Cerebellar nuclear complex (tissue), 1 donor: ENCODE measurements around the gene BBX.

ENCODE experiments used
- DNase-seq, 2 experiments: peaks; one replicate each; lab custom pipeline; 2025; lab: John Stamatoyannopoulos, UW

The BBX gene

DNA sequence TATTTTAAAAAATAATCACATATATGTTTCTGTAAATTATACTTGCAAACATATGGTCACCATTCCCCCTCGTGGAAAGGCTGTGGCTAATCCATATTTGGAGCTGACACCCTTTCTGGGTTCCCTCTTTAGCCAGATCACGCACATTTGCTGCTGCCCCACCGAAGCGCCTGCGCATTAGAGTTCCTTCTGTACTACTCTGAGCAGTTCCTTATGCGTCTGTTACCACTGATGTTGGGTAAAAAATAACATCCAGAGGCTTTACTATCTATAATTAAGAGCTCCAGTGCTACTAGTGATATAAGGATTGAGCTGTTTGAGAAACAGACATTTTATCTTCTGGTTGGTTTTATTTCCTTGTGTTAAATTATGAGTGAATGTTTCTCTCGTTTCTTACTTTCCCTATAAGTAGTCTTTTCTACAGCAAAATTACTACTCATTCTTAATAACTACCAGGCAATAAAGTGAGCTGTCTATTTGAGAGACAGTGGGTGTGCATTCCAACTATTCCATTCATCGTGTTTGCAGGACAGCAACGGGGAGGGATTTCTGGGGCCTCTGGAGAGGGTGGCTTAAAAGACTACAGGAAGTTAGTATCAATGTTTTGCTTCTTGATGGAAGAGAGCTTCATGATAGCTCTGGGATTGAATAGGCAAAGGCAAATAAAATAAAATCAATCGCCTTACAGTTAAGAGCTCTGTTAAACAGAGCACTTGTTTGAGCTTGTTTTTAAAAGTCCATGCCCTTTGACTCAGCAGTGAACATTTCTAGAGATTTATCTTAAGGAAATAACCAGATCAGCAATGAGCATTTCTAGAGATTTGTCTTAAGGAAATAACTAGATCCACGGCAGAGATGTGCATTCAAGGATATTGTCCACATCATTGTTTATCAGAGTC, 322.9 kb downstream of the BBX start:
- DNase-seq, result no peak

DNA sequence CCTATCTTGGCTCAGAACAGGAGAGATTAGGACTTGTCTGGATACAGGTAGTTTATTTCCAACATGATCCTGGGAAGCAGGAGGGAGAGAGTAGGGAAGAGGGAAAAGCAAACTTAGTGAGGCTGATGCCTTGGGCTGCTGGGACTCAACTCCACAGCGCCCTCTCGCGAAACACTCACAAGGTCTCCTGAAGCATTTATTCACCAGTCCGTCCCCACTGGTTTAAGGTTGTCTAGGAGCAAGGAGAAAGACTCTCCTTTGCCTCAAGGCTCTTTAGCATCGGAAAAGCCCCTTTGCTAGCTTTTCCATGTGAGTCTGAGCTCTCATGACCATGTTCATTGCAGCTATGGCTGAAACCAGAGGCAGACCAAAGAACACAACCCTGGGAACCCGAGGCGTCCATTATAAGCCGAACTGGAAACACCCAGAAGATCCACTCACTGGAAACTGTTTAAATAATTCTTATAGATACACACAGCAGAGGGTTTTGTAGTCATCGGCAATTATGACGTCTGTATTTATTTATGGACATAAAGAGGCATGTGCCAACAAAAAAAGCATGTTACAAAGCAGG, 323.6 kb downstream of the BBX start:
- DNase-seq, result no peak

DNA sequence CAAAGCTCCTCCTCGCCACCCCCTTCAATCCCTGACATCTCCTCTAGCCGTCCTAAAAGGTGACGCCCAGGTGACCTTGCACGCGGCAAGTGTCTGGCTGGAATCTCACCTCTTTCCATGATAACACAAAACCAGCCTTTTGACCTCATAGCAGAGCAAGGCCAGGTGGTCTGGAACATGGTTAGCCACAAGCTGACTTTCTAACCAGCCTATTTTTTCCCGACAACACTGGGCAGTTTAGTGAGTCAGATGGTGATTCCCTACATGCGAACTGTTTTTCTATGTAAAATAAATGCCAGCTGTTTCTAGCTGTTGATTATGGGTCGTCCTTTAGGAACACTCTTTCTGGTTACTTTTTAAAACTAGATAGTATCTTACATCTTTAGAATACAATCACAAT, 325.0 kb downstream of the BBX start:
- no peak for DNase-seq

DNA sequence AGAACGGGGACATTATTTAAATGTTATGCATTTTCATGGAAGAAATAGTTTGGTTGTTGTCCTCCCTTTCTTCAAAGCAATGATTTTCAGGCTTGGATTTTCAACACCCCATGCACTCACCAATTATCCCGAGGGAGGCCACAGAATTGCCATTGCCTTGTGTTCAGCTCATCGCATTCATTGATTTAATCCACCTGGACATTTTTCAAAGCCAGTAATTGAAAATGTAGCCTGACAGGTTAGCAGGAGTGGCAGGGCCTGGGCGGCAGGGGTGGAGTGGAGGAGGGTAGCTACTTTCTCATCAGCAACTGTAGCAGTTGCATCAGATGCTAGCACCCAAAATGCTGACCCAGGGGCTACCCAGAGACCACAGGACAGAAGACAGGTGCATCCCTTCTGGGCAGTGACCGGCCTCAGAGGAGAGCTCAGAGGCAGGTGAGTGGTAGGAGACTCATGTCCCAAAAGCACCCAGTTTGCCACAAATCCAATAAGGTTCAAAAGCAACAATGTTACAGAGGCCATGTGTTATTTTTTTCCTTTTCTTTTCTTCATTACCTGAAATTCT, 325.7 kb downstream of the BBX start:
- no peak for DNase-seq

DNA sequence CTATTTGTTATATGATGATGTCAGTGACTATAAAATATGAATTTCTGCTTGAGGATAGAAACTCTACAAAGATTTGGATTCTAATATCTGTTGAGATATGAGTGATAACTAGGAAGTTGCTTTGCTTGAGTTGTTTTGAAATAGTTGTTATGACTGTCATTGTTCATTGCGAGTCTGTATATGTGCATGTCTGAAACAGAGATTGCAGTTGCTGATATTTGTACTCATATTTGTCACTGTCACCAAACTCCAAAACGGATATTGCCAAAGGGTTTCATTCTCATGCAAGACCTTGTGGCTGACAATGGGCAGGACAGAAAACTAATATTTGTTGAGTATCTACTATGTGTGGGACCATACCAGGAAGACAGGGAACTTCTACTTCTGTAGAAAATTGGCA, 327.9 kb downstream of the BBX start:
- DNase-seq, result no peak

DNA sequence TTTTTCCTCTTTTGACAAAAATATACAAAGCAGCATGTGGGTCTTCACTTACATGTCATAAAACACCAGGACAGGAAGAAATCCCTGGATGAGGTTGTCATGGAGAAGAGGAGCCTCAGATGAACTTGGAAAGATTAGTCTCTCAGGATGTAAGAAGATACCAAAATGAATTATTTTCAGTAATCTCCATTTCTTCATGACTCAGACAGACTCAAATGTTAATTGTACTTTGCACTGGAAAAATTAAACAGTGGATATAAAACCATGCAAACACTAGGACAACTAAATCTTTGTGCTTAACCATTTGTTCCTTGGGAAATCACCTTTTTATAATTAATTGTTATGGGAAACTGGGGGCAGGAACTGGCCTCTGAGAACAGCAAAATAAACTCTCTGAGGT, 331.1 kb downstream of the BBX start:
- DNase-seq, result no peak

DNA sequence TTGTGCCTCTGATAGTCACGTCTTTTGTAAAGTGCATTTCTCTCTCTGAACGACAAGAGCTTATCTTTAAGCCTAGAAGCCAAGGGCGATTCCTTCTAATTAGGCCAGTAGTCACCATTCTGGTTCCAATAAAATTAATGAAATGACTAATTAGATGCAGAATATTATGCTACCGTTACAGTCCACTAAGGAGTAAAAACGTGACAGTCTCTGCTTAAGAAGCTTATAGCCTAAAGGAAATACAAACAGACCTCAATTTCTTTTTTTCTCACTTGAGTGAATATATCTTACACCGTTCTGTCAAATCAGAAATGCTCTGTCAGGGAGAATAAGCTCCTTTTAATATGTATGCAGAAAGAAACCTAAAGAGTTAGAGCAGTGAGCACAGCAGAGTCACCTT, 332.0 kb downstream of the BBX start:
- DNase-seq, result no peak

DNA sequence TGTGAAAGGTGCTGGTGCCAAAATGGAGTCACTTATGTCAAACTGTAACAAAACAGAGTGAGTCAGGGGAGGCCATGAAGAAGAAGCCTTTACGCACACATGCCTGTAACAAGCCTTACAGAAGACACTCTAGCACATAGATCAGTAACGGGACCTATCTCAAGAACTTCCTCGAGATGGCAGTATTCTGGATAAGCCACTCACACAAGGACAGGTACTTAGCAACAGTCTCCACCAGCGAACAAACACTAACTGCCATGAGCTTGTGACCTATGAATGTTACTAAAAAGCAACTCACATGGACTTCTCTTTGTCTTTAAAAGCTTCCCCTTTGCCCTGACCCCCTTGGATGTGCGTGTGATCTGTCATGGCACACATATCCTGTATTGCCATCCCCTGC, 332.9 kb downstream of the BBX start:
- no peak for DNase-seq

DNA sequence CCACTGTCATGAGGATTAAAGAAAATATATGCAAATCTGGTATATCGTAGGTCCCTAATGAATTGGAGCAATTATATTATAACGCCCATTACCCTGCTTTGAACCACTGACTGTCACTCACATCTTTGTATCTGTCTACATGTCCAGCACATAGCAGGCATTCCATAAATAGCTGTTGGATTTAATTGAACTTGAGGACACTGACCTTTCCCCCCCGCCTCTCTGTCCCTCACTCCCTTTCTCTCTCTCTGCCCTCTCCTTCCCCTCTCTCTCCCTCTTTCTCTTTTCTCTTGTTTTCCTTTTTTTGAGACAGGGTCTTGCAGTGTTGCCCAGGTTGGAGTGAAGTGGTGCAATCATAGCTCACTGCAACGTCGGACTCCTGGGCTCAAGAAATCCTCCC, 335.1 kb downstream of the BBX start:
- DNase-seq, result no peak

DNA sequence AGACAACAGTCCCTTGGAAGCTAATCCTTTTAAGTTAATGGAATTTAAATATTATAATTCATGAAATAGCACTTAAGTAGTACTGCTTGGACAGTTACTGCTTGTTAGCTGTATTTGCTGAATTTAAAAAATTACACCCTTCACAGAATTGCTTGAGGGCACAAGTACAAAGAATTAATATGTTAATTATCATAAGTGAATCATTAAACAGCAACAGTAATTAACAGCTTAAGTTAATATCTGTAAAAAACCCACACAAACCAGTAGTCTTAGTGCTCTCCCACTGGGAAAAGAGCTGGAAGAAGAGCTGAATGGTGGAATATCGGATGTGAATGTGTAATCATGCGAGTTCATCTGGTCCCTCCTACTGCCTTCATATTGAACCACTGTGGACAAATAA, 336.1 kb downstream of the BBX start:
- DNase-seq, result no peak
